HepG2 (cell line): ENCODE data around the gene DLG2.

Source experiments
- CTCF ChIP-seq: sonication (generic); formaldehyde crosslinking; IDR thresholded peaks from 2 replicates; pipeline ENCODE4 v1.5.0; 2020; ENCODE audit warnings: mild to moderate bottlenecking, missing genetic modification reagents, moderate library complexity
- EHMT2 ChIP-seq: fragments of 200-600 bp; sonication (generic); IDR thresholded peaks from 2 replicates; pipeline ENCODE4 v1.7.0; 2017; ENCODE audit warnings: antibody characterized with exemption, low read depth, low read length, borderline replicate concordance
- KLF13 ChIP-seq: sonication (generic); formaldehyde crosslinking; IDR thresholded peaks from 2 replicates; pipeline ENCODE4 v1.4.0; 2020; ENCODE audit warnings: mild to moderate bottlenecking, missing genetic modification reagents
- MAFG ChIP-seq: sonication (generic); formaldehyde crosslinking; IDR thresholded peaks from 2 replicates; pipeline ENCODE4 v1.5.1; 2020; ENCODE audit warnings: mild to moderate bottlenecking, missing genetic modification reagents
- PHF8 ChIP-seq: sonication (generic); formaldehyde crosslinking; IDR thresholded peaks from 2 replicates; pipeline ENCODE4 v1.5.0; 2020; ENCODE audit warnings: missing genetic modification reagents
- POLR2A ChIP-seq, 2 experiments: IDR thresholded peaks; 2 replicates each; pipeline ENCODE4 v1.6.1; 2011; ENCODE audit warnings: low read depth in 2 of 2, low read length in 2 of 2, mild to moderate bottlenecking in 1 of 2, moderate library complexity in 1 of 2; ENCODE audit not compliant: insufficient read depth in 1 of 2
- POLR2AphosphoS5 ChIP-seq: IDR thresholded peaks from 2 replicates; pipeline ENCODE4 v1.6.1; 2012; ENCODE audit warnings: low read depth, low read length
- SMAD1 ChIP-seq: sonication (generic); formaldehyde crosslinking; IDR thresholded peaks from 2 replicates; pipeline ENCODE4 v1.4.0; 2020; ENCODE audit warnings: missing genetic modification reagents, low read depth, mild to moderate bottlenecking, borderline replicate concordance
- TAF1 ChIP-seq: sonication (generic); formaldehyde crosslinking; IDR thresholded peaks from 2 replicates; pipeline ENCODE4 v1.4.0; 2020; ENCODE audit warnings: missing genetic modification reagents
- ZFP36 ChIP-seq: fragments of 150-350 bp; IDR thresholded peaks from 2 replicates; pipeline ENCODE4 v1.6.1; 2018; ENCODE audit warnings: borderline replicate concordance, low read length, low read depth; ENCODE audit not compliant: partially characterized antibody
- ZNF776 ChIP-seq: sonication (generic); formaldehyde crosslinking; IDR thresholded peaks from 2 replicates; pipeline ENCODE4 v1.4.0; 2020; ENCODE audit warnings: mild to moderate bottlenecking, missing genetic modification reagents

- no peak for TF ChIP-seq CTCF (CRISPR knock-in tag)
- no peak for TF ChIP-seq ZNF776 (CRISPR knock-in tag)
- TF ChIP-seq KLF13 (CRISPR knock-in tag): no peak
- TF ChIP-seq TAF1 (CRISPR knock-in tag): no peak
- no peak for TF ChIP-seq POLR2A (IDR thresholded peaks at IDR 0.05; ENCODE audit: insufficient read depth in 1 of 2, low read depth in 2 of 2, low read length in 2 of 2)
- TF ChIP-seq ZFP36: no peak
- no peak for TF ChIP-seq EHMT2
- TF ChIP-seq POLR2AphosphoS5: no peak
- TF ChIP-seq SMAD1: no peak
- TF ChIP-seq PHF8 (CRISPR knock-in tag): no peak
- TF ChIP-seq MAFG (CRISPR knock-in tag): no peak
These were observed 809.1 kb downstream of the DLG2 start for GRCh38 chr11:84817998-84818397.
